SK-N-SH (cell line): ENCODE data around the gene DNAJB12.

ENCODE experiments used
- CTCF ChIP-seq: fragments of 200-600 bp; sonication (generic); IDR thresholded peaks from 2 replicates; pipeline ENCODE4 v1.6.1; 2017; ENCODE audit warnings: antibody characterized with exemption, mild to moderate bottlenecking, moderate library complexity
- JUND ChIP-seq: IDR thresholded peaks from 2 replicates; pipeline ENCODE4 v1.4.0; 2012
- POLR2AphosphoS5 ChIP-seq: IDR thresholded peaks from 2 replicates; pipeline ENCODE4 v1.6.1; 2012; ENCODE audit warnings: low read depth, low read length
- REST ChIP-seq: IDR thresholded peaks from 2 replicates; pipeline ENCODE4 v1.6.1; 2012; ENCODE audit warnings: mild to moderate bottlenecking, low read depth, low read length, moderate library complexity

- no peak for TF ChIP-seq CTCF
- no peak for TF ChIP-seq JUND
- TF ChIP-seq POLR2AphosphoS5, result no peak
- no peak for TF ChIP-seq REST
Observed at GRCh38 chr10:72336259-72337038, 18.3 kb downstream of the DNAJB12 start.
